Smooth muscle cell (in vitro differentiated cells): Measurements from ENCODE around the gene SLC2A11. TPM values are rescaled to one million over a fixed set of nuclear protein-coding genes. Genes with fewer than 3 reads are reported as not detected.

Source experiments
- DNase-seq: peaks from one replicate; lab custom pipeline; 2025; ENCODE audit not compliant: unreplicated experiment; lab: John Stamatoyannopoulos, UW
- H2AFZ ChIP-seq: fragments of 200-600 bp; sonication (generic); 2 replicates; pipeline ENCODE4 v1.6.0; 2016; ENCODE audit warnings: antibody characterized with exemption, low read depth, mild to moderate bottlenecking
- H3F3A ChIP-seq: fragments of 200-600 bp; sonication (generic); 2 replicates; pipeline ENCODE4 v1.6.0; 2017; ENCODE audit warnings: antibody characterized with exemption, low read depth
- H3K27ac ChIP-seq: fragments of 200-600 bp; sonication (generic); 2 replicates; pipeline ENCODE4 v1.5.1; 2016; ENCODE audit warnings: low read depth, mild to moderate bottlenecking
- H3K27me3 ChIP-seq: fragments of 200-600 bp; sonication (generic); 2 replicates; pipeline ENCODE4 v1.6.1; 2016; ENCODE audit warnings: low read depth, mild to moderate bottlenecking
- H3K36me3 ChIP-seq: fragments of 200-600 bp; sonication (generic); 2 replicates; pipeline ENCODE4 v1.5.1; 2016; ENCODE audit warnings: low read depth
- H3K4me1 ChIP-seq: fragments of 200-600 bp; sonication (generic); 2 replicates; pipeline ENCODE4 v1.5.1; 2016; ENCODE audit warnings: low read depth
- H3K4me2 ChIP-seq: fragments of 200-600 bp; sonication (generic); 2 replicates; pipeline ENCODE4 v1.6.0; 2016; ENCODE audit warnings: mild to moderate bottlenecking
- H3K4me3 ChIP-seq: fragments of 200-600 bp; sonication (generic); 2 replicates; pipeline ENCODE4 v1.5.1; 2016; ENCODE audit warnings: mild to moderate bottlenecking
- H3K79me2 ChIP-seq: fragments of 200-600 bp; sonication (generic); 2 replicates; pipeline ENCODE4 v1.6.0; 2016; ENCODE audit warnings: low read depth, mild to moderate bottlenecking
- H3K9ac ChIP-seq: fragments of 200-600 bp; sonication (generic); 2 replicates; pipeline ENCODE4 v1.6.0; 2016; ENCODE audit warnings: low read depth
- H3K9me3 ChIP-seq: fragments of 200-600 bp; sonication (generic); replicated peaks from 2 replicates; pipeline ENCODE4 v1.5.1; 2016; ENCODE audit warnings: low read depth
- H4K20me1 ChIP-seq: fragments of 200-600 bp; sonication (generic); 2 replicates; pipeline ENCODE4 v1.6.0; 2016; ENCODE audit warnings: low read depth
- WGBS: methylation state at CpG from one replicate; pipeline ENCODE4 v1.1.7; 2016; ENCODE audit warnings: low lambda C conversion rate; 5-methylcytosine and 5-hydroxymethylcytosine counted together
- polyA plus RNA-seq: library from polyadenylated mRNA; unstranded; fragments of >200 nt; fragmentation: Nextera tagmentation; extraction: Ambion mirVana; gene quantifications from 2 replicates; pipeline ENCODE4 v1.2.1, GENCODE V29; 2016
- total RNA-seq: library from RNA; depleted of rRNA; stranded (reverse); fragments of >200 nt; gene quantifications from 2 replicates; pipeline ENCODE4 v1.2.3, GENCODE V29; 2014
- TF ChIP-seq, protein P1 (sequence below): fragments of 200-600 bp; sonication (generic); IDR thresholded peaks from 2 replicates; pipeline ENCODE4 v1.5.1; 2017; ENCODE audit warnings: borderline replicate concordance, mild to moderate bottlenecking, antibody characterized with exemption; ENCODE audit not compliant: insufficient read depth, poor library complexity, severe bottlenecking

SLC2A11 gene
- total RNA-seq: 1.5 and 9.5 TPM in 2 replicates
- polyA plus RNA-seq: 3.5 and 6.3 TPM in 2 replicates

DNA sequence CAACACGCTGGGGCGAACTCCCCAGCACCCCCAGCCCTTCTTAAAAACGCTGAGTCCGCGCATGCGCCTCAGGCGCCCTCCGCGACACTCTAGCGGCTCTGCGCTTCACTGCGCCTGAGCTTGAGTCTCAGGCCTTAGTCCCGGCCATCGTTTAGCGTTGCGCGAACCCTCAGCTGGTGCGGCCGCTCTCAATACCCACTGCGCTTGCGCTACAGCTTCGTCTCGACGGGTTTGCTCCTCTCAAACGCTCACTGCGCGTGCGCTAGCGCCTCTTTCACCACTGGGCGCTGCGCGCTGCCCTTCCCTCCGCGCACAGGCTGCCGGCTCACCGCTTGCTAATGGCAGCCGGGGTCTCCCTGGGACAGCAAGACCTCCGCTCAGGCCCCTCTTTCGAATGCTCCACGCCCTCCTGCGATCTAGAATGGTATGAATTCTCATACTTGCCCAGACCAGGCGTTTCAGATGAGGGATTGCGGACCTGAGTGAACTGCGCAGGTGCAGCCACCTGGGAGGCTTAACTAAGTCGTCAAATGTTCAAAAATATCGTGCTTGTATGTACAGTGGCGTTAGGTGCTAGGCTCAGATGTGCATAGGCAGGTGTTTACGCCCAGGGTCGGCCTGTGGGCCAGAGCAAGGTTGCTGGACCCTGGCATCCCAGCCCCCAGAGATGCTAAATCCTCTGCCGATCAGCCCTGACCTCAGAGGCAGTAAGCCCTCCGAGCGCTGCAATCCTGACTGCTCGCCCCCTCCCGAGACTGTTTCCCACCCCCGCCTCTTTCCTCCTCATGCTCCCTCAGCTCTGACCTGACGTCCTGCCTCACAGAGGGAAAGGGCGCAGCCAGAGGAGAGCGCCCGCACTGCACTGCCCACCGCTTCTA, at the start of gene SLC2A11:
Gene SLC2A11, plus strand, starts transcription at position 270 of the 878 bp plus-strand sequence. Its CDS starts 125 bp downstream, at position 395.
- H3K27ac ChIP-seq: peak within 1 kb of the TSS; percentile 49
- 3% methylated on average over 47 of the region's 60 CpGs for WGBS
- TF ChIP-seq, protein P1, sequence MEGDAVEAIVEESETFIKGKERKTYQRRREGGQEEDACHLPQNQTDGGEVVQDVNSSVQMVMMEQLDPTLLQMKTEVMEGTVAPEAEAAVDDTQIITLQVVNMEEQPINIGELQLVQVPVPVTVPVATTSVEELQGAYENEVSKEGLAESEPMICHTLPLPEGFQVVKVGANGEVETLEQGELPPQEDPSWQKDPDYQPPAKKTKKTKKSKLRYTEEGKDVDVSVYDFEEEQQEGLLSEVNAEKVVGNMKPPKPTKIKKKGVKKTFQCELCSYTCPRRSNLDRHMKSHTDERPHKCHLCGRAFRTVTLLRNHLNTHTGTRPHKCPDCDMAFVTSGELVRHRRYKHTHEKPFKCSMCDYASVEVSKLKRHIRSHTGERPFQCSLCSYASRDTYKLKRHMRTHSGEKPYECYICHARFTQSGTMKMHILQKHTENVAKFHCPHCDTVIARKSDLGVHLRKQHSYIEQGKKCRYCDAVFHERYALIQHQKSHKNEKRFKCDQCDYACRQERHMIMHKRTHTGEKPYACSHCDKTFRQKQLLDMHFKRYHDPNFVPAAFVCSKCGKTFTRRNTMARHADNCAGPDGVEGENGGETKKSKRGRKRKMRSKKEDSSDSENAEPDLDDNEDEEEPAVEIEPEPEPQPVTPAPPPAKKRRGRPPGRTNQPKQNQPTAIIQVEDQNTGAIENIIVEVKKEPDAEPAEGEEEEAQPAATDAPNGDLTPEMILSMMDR: no peak

GRCh38 chr22:23812378-23812777, 45.3 kb upstream of the SLC2A11 start:
- Histone ChIP-seq H3K27me3 (no peaks in the 10 kb centered on the region), H3K4me3 (no peak overlapping the region)

More for the DNA sequence above, at the start of gene SLC2A11:
- peak; percentile 85 for DNase-seq
- Histone ChIP-seq H3K4me3 (peak within 1 kb of the TSS; percentile 75), H3K4me2 (peak within 1 kb of the TSS; percentile 98), H3K36me3 (no peaks in the 10 kb centered on the region), H4K20me1 (no peaks in the 10 kb centered on the region), H3K4me1 (peaks cover 7% of the 10 kb centered on the region), H2AFZ (peak within 1 kb of the TSS; percentile 92), H3K79me2 (no peaks in the 10 kb centered on the region), H3K27me3 (no peaks in the 10 kb centered on the region), H3F3A (peaks cover 4% of the 10 kb centered on the region), H3K9ac (peak within 1 kb of the TSS; percentile 4), H3K9me3 (no peaks in the 10 kb centered on the region)

DNA sequence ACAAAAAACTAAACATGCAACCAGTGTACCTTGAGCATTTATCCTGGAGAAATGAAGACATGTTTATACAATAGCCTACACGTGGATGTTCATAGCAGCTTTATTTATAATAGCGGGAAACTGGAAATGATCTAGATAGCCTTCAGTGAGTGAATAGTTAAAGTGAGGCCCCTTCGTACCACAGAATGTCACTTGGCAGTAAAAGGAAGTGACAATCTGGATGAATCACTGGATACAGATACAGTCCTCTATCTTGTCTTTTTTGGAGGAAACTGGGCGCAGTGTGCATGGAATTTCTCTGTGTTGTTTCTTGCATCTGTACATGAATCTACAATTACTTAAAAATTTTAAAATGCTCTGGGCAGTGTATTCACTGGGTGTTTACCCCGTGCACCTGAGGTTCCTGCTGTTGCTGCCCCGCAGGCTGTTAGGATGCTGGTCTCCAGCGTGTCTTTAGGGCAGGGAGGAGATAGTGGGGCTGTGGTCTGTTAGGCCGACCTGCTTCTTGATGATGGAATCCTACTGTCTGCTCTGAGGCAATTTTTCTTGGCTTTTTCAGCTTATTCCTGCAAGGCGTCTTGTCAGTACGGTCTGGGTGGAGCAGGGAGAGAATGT, 42.0 kb upstream of the SLC2A11 start:
- peak overlapping the region; percentile 66 for H3K4me2 ChIP-seq
- no peak overlapping the region for H2AFZ ChIP-seq
- WGBS: 36% methylated on average over 10 of the region's 10 CpGs
- peaks cover 12% of the 10 kb centered on the region for H4K20me1 ChIP-seq
- peak overlapping the region; percentile 71 for H3K27ac ChIP-seq
- no peak overlapping the region for H3K9ac ChIP-seq
- H3K27me3 ChIP-seq: no peaks in the 10 kb centered on the region
- peaks cover 8% of the 10 kb centered on the region for H3K36me3 ChIP-seq
- TF ChIP-seq, protein P1: no peak
- H3F3A ChIP-seq: peaks cover 17% of the 10 kb centered on the region
- H3K79me2 ChIP-seq: no peaks in the 10 kb centered on the region
- DNase-seq: no peak
- H3K4me1 ChIP-seq: peaks cover 6% of the 10 kb centered on the region
- no peaks in the 10 kb centered on the region for H3K9me3 ChIP-seq
- H3K4me3 ChIP-seq: no peak overlapping the region

More at GRCh38 chr22:23812378-23812777, 45.3 kb upstream of the SLC2A11 start:
- H3K36me3 ChIP-seq: peaks cover 8% of the 10 kb centered on the region
- 96% methylated on average over 4 of the region's 4 CpGs for WGBS
- H2AFZ ChIP-seq: no peak overlapping the region
- TF ChIP-seq, protein P1: no peak
- H4K20me1 ChIP-seq: peaks cover 17% of the 10 kb centered on the region
- H3K9me3 ChIP-seq: no peaks in the 10 kb centered on the region
- no peak overlapping the region for H3K27ac ChIP-seq
- no peaks in the 10 kb centered on the region for H3K79me2 ChIP-seq
- no peak overlapping the region for H3K9ac ChIP-seq
- H3F3A ChIP-seq: peaks cover 17% of the 10 kb centered on the region
- peaks cover 6% of the 10 kb centered on the region for H3K4me1 ChIP-seq
- no peak overlapping the region for H3K4me2 ChIP-seq
- DNase-seq: no peak
